OCI-LY7 (cell line): ENCODE measurements around the gene KCNQ1. TPM values are rescaled to one million over a fixed set of nuclear protein-coding genes. Genes with fewer than 3 reads are reported as not detected.

Experiments
- BruUV-seq: library from RNA; stranded (reverse); fragments of 400-500 nt; replicated peaks from 2 replicates; lab custom pipeline; 2021; lab: Mats Ljungman, UMichigan
- CTCF ChIA-PET: fragments of 300-600 bp; sonication (Branson Sonifier 250); formaldehyde crosslinking; loops from one replicate; lab custom pipeline; 2022; ENCODE audit warnings: antibody characterized with exemption; ENCODE audit not compliant: unreplicated experiment; lab: Charles Lee
- POLR2A ChIA-PET: fragments of 300-600 bp; sonication (Branson Sonifier 250); formaldehyde crosslinking; loops from one replicate; lab custom pipeline; 2022; ENCODE audit warnings: antibody characterized with exemption; lab: Charles Lee
- DNase-seq: peaks from one replicate; pipeline ENCODE4 v3.0.0-alpha.2; 2015; ENCODE audit warnings: low spot score
- H2AFZ ChIP-seq: fragments of 200-600 bp; sonication (generic), shearing (Covaris generic); 2 replicates; pipeline ENCODE4 v1.6.1; 2014; ENCODE audit warnings: mild to moderate bottlenecking, antibody characterized with exemption, low read length, moderate library complexity
- H3K27ac ChIP-seq: fragments of 200-600 bp; sonication (generic); 2 replicates; pipeline ENCODE4 v1.5.1; 2014; ENCODE audit warnings: mixed run types, low read depth, mild to moderate bottlenecking, moderate library complexity, low read length, inconsistent platforms; ENCODE audit not compliant: poor library complexity, severe bottlenecking
- H3K36me3 ChIP-seq: fragments of 200-600 bp; sonication (generic); 2 replicates; pipeline ENCODE4 v1.6.1; 2014; ENCODE audit warnings: mild to moderate bottlenecking, antibody characterized with exemption, low read length, moderate library complexity, mixed read lengths; ENCODE audit not compliant: insufficient read depth
- H3K4me1 ChIP-seq: fragments of 200-600 bp; sonication (generic); 2 replicates; pipeline ENCODE4 v1.5.1; 2014; ENCODE audit warnings: mild to moderate bottlenecking, low read length; ENCODE audit not compliant: insufficient read depth, poor library complexity, severe bottlenecking
- H3K4me2 ChIP-seq: fragments of 200-600 bp; sonication (generic); 2 replicates; pipeline ENCODE4 v1.6.1; 2014; ENCODE audit warnings: mild to moderate bottlenecking, low read length
- H3K4me3 ChIP-seq: fragments of 200-600 bp; sonication (generic); 2 replicates; pipeline ENCODE4 v1.5.1; 2014; ENCODE audit warnings: mild to moderate bottlenecking, low read depth, low read length; ENCODE audit not compliant: poor library complexity, severe bottlenecking
- H3K79me2 ChIP-seq: fragments of 200-600 bp; sonication (generic); 2 replicates; pipeline ENCODE4 v1.6.1; 2016; ENCODE audit warnings: low read depth, mild to moderate bottlenecking, low read length, moderate library complexity, mixed read lengths; ENCODE audit not compliant: insufficient read depth
- H3K9me2 ChIP-seq: fragments of 200-600 bp; sonication (generic); 2 replicates; pipeline ENCODE4 v1.6.1; 2016; ENCODE audit warnings: mild to moderate bottlenecking, low read length, mixed read lengths; ENCODE audit not compliant: insufficient read depth
- H3K9me3 ChIP-seq: fragments of 200-600 bp; sonication (generic); 2 replicates; pipeline ENCODE4 v1.6.1; 2014; ENCODE audit warnings: mild to moderate bottlenecking, mixed run types, low read length, mixed read lengths
- H4K20me1 ChIP-seq: fragments of 200-600 bp; sonication (generic); 2 replicates; pipeline ENCODE4 v1.6.1; 2014; ENCODE audit warnings: mild to moderate bottlenecking, antibody characterized with exemption, low read length, moderate library complexity, mixed read lengths; ENCODE audit not compliant: insufficient read depth
- CTCF ChIP-seq: fragments of 200-600 bp; sonication (generic); conservative IDR thresholded peaks from 2 replicates; pipeline ENCODE4 v1.5.1; 2014; ENCODE audit warnings: mild to moderate bottlenecking, antibody characterized with exemption, low read length, moderate library complexity, mixed read lengths
- EZH2phosphoT487 ChIP-seq: fragments of 200-600 bp; sonication (generic); IDR thresholded peaks from 2 replicates; pipeline ENCODE4 v1.6.1; 2018; ENCODE audit warnings: low read depth, borderline replicate concordance, mild to moderate bottlenecking, mixed run types, antibody characterized with exemption, low read length, moderate library complexity, mixed read lengths
- intact Hi-C: fragments of 100-400 bp; cut with micrococcal nuclease; formaldehyde crosslinking; loops from one replicate; pipeline ENCODE4 v1.10.0; 2022; ENCODE audit not compliant: unreplicated experiment
- total RNA-seq, 2 experiments: library from RNA; depleted of rRNA in 1 of 2; stranded (reverse); fragments of >200 nt in 1 of 2; shearing (Covaris generic) in 1 of 2; gene quantifications; 2 replicates each; pipeline ENCODE4 v1.2.3, GENCODE V29; 2014 to 2022

The KCNQ1 gene
- total RNA-seq, 2 experiments from 2014 or later = 0.22 to 1.3 TPM

GRCh38 chr11:2707736-2708135, 262.9 kb downstream of the KCNQ1 start:
- H4K20me1 ChIP-seq = no peaks in the 10 kb centered on the region
- H3K4me3 ChIP-seq = no peak overlapping the region
- no peaks in the 10 kb centered on the region for H3K9me3 ChIP-seq
- peaks cover 19% of the 10 kb centered on the region for H3K4me1 ChIP-seq
- no peak for DNase-seq
- H2AFZ ChIP-seq = no peak overlapping the region
- H3K9me2 ChIP-seq = no peaks in the 10 kb centered on the region
- CTCF ChIA-PET = interaction anchor here (0.6 kb wide), 1 partner anchor 22 kb away, joined by 3 read pairs; no protein-coding TSS in a partner anchor
- no peak overlapping the region for H3K27ac ChIP-seq
- no peaks in the 10 kb centered on the region for H3K79me2 ChIP-seq
- H3K4me2 ChIP-seq = no peak overlapping the region
- no TSS peak for BruUV-seq
- TF ChIP-seq EZH2phosphoT487 (no peak), CTCF (no peak)
- intact Hi-C loops = no loop called here
- POLR2A ChIA-PET = no interaction called here
- H3K36me3 ChIP-seq = no peaks in the 10 kb centered on the region

GRCh38 chr11:2708151-2708581, 263.4 kb downstream of the KCNQ1 start:
- H3K4me1 ChIP-seq = peaks cover 14% of the 10 kb centered on the region
- POLR2A ChIA-PET = no interaction called here
- no peak overlapping the region for H3K4me3 ChIP-seq
- H2AFZ ChIP-seq = no peak overlapping the region
- CTCF ChIA-PET = no interaction called here
- H3K4me2 ChIP-seq = no peak overlapping the region
- no peaks in the 10 kb centered on the region for H3K36me3 ChIP-seq
- no peaks in the 10 kb centered on the region for H3K9me3 ChIP-seq
- TF ChIP-seq EZH2phosphoT487 (no peak), CTCF (no peak)
- no peaks in the 10 kb centered on the region for H3K9me2 ChIP-seq
- no TSS peak for BruUV-seq
- intact Hi-C loops = no loop called here
- no peak for DNase-seq
- H3K79me2 ChIP-seq = no peaks in the 10 kb centered on the region
- H4K20me1 ChIP-seq = no peaks in the 10 kb centered on the region
- no peak overlapping the region for H3K27ac ChIP-seq

- BruUV-seq = no TSS peak
- Histone ChIP-seq H3K36me3 (no peaks in the 10 kb centered on the region), H2AFZ (no peak overlapping the region), H3K4me2 (no peak overlapping the region), H3K4me3 (no peak overlapping the region), H3K9me3 (no peaks in the 10 kb centered on the region), H3K27ac (no peak overlapping the region), H4K20me1 (no peaks in the 10 kb centered on the region), H3K4me1 (peaks cover 8% of the 10 kb centered on the region), H3K9me2 (no peaks in the 10 kb centered on the region), H3K79me2 (no peaks in the 10 kb centered on the region)
- TF ChIP-seq EZH2phosphoT487 (no peak), CTCF (no peak)
- intact Hi-C loops = no loop called here
- ChIA-PET POLR2A (no interaction called here), CTCF (no interaction called here)
- DNase-seq = no peak
Measured at GRCh38 chr11:2708757-2709281, 264.0 kb downstream of the KCNQ1 start.
